ENCODE results near the gene VPS13C. TPM values are rescaled to one million over a fixed set of nuclear protein-coding genes. Genes with fewer than 3 reads are reported as not detected.

The VPS13C gene
- total RNA-seq, 1 donor from 2014 or later = 51.6 TPM

DNA sequence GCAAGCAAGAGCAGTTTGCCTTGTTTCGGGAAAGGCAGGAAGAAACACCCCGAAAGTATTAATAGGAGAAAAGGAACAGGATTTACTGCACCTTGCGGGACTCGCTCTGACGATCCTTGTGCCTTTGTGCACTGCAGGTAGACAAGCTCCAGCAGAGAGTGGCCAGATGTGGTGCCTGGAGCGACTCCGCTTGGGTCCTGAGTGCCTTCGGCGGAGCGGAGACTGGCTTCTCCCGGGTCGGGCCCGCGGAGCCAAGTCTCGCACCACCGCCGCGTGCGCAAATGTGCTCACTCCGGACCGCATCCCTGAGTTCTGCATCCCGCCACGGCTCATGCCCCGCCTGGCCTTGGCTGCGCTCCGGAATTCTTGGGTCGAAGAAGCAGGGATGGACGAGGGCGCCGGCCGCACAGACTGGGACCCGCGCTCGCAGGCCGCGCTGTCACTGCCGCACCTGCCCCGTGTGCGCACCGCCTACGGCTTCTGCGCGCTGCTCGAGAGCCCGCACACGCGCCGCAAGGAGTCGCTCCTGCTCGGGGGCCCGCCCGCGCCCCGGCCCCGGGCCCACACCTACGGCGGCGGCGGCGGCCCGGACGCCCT, 7.3 kb upstream of the VPS13C start:
- Histone ChIP-seq H3K79me2 (ENCODE audit: low read depth) (no peaks in the 10 kb centered on the region), H2AFZ (replicated peaks) (no peak overlapping the region), H3K9me3 (ENCODE audit: low read depth) (no peaks in the 10 kb centered on the region), H3K4me2 (peak overlapping the region; percentile 78), H3K4me3 (peak overlapping the region; percentile 42), H3K27me3 (peaks cover 86% of the 10 kb centered on the region), H3K27ac (no peak overlapping the region), H3K9ac (no peak overlapping the region), H3K36me3 (no peaks in the 10 kb centered on the region), H4K20me1 (ENCODE audit: low read depth) (peaks cover 19% of the 10 kb centered on the region), H3K4me1 (peaks cover 16% of the 10 kb centered on the region), H3F3A (ENCODE audit: low read depth) (peaks cover 24% of the 10 kb centered on the region)
- peak overlapping the region; percentile 85 for H3K4me3 Mint-ChIP-seq
- DNase-seq (ENCODE audit: low spot score) = peak; percentile 62
- no peak overlapping the region for H3K27ac Mint-ChIP-seq
- H3K4me1 Mint-ChIP-seq = peaks cover 15% of the 10 kb centered on the region
- peaks cover 49% of the 10 kb centered on the region for H3K27me3 Mint-ChIP-seq (ENCODE audit: insufficient read depth, low read depth)
- H3K9me3 Mint-ChIP-seq = no peaks in the 10 kb centered on the region
- H3K36me3 Mint-ChIP-seq = no peaks in the 10 kb centered on the region
- TF ChIP-seq, protein P1, sequence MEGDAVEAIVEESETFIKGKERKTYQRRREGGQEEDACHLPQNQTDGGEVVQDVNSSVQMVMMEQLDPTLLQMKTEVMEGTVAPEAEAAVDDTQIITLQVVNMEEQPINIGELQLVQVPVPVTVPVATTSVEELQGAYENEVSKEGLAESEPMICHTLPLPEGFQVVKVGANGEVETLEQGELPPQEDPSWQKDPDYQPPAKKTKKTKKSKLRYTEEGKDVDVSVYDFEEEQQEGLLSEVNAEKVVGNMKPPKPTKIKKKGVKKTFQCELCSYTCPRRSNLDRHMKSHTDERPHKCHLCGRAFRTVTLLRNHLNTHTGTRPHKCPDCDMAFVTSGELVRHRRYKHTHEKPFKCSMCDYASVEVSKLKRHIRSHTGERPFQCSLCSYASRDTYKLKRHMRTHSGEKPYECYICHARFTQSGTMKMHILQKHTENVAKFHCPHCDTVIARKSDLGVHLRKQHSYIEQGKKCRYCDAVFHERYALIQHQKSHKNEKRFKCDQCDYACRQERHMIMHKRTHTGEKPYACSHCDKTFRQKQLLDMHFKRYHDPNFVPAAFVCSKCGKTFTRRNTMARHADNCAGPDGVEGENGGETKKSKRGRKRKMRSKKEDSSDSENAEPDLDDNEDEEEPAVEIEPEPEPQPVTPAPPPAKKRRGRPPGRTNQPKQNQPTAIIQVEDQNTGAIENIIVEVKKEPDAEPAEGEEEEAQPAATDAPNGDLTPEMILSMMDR (IDR thresholded peaks at IDR 0.05) = peak; percentile 18
- TF ChIP-seq EZH2phosphoT487 (IDR thresholded peaks at IDR 0.05) (peak; percentile 81), EZH2 (IDR thresholded peaks at IDR 0.05) (peak; percentile 85)

DNA sequence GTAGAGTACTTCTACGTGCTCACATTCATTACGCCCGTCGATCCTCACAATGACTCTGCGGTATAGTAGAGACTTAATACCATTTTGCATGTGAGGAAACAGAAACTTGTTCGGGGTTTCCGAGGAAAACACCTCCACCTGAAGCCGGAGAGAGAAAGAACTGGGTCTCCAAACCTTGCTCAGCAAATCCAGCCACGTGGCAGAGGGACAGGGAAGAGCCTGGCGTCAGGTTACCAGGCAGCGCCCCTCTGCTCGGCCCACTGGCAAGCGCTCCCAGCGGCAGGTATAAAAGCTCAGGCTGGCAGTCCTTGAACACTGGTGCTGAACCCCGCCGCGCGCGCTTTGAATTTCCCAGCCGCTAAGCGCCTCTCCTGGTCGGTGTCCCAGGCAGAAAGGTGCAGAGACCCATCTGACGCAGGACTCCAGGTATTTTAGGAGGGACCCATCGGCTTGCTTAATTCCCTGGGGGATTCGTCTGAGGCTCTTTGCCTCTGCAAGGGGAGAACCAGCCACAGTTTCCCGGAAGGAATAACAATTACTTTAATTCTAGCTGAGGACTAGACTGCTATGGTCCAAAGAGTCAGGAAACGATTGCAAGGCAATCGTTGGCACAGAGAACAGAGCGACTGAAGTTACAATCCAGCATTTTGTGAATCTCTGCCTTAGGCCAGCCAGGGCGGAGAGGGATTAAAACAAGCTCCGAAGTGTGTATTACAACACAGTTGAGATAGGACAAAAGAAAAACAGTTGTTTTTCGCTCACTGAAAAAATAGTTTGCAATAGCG, 6.6 kb upstream of the VPS13C start, which contains the start of gene C2CD4A:
TSS of gene C2CD4A (plus strand) at position 315 of the 785 bp plus-strand sequence. CDS start 637 bp downstream, outside the sequence.
- Mint-ChIP-seq H3K27ac (no peak within 1 kb of the TSS), H3K9me3 (no peaks in the 10 kb centered on the region), H3K4me3 (peak within 1 kb of the TSS; percentile 85), H3K4me1 (peaks cover 15% of the 10 kb centered on the region), H3K36me3 (no peaks in the 10 kb centered on the region), H3K27me3 (ENCODE audit: insufficient read depth, low read depth) (peaks cover 54% of the 10 kb centered on the region)
- Histone ChIP-seq H3K4me1 (peaks cover 16% of the 10 kb centered on the region), H3K79me2 (ENCODE audit: low read depth) (no peaks in the 10 kb centered on the region), H3F3A (ENCODE audit: low read depth) (peaks cover 24% of the 10 kb centered on the region), H3K27me3 (peaks cover 93% of the 10 kb centered on the region), H3K27ac (no peak within 1 kb of the TSS), H3K9me3 (ENCODE audit: low read depth) (no peaks in the 10 kb centered on the region), H3K4me3 (peak within 1 kb of the TSS; percentile 42), H4K20me1 (ENCODE audit: low read depth) (peaks cover 19% of the 10 kb centered on the region), H3K4me2 (peak within 1 kb of the TSS; percentile 78), H2AFZ (replicated peaks) (no peak within 1 kb of the TSS), H3K9ac (no peak within 1 kb of the TSS), H3K36me3 (no peaks in the 10 kb centered on the region)
- DNase-seq (ENCODE audit: low spot score) = peak; percentile 91
- no peak for TF ChIP-seq EZH2phosphoT487 (IDR thresholded peaks at IDR 0.05)
- peak; percentile 94 for TF ChIP-seq EZH2 (IDR thresholded peaks at IDR 0.05)
- TF ChIP-seq, protein P1 (IDR thresholded peaks at IDR 0.05) = peak; percentile 35

DNA sequence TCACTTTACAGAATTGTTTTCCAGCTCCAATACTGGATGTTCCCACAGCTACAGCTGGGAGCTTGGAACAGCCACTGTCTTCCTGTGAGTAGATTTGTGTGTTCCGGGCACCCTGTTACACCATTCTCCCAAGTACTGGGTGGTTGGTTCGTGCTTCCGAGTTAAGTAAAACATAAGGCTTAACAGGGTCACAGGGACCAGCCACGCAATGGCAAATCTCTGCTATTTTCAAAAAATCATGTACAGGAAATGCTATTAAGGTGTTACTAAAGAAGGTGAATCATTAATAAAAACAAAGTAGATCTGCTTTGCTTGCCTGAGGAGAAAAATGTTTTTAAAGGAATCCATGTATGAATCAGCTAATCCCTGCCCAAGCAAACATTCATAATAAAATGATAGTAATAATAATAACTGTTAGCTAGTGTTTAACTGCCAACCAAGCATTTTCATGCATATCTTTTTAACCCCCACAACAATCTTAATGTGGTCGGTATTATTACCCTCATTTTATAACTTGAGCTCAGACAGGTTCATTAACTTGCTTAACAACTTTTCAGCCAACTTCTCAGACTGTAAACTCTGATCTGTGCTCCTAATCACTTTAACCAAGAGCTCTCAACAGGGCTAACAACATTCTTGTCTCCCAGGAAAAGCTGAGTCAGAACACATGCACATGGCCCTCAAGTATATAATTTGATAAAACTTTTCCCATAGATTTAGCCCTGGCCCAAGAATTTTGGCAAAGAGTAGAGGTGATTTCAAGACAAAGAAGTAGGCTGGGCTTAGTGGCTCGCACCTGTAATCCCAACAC, 3.8 kb upstream of the VPS13C start:
- no peak overlapping the region for H3K4me3 Mint-ChIP-seq
- no peak overlapping the region for H3K4me2 ChIP-seq
- H3K79me2 ChIP-seq (ENCODE audit: low read depth) = peaks cover 5% of the 10 kb centered on the region
- no peaks in the 10 kb centered on the region for H3K9me3 Mint-ChIP-seq
- DNase-seq (ENCODE audit: low spot score) = no peak
- peaks cover 67% of the 10 kb centered on the region for H3K27me3 Mint-ChIP-seq (ENCODE audit: insufficient read depth, low read depth)
- H3K4me1 ChIP-seq = peaks cover 16% of the 10 kb centered on the region
- no peak overlapping the region for H3K4me3 ChIP-seq
- no peak overlapping the region for H3K27ac ChIP-seq
- no peak overlapping the region for H3K9ac ChIP-seq
- no peaks in the 10 kb centered on the region for H3K36me3 Mint-ChIP-seq
- H2AFZ ChIP-seq (replicated peaks) = no peak overlapping the region
- no peaks in the 10 kb centered on the region for H3K9me3 ChIP-seq (ENCODE audit: low read depth)
- H4K20me1 ChIP-seq (ENCODE audit: low read depth) = peaks cover 17% of the 10 kb centered on the region
- TF ChIP-seq EZH2phosphoT487 (IDR thresholded peaks at IDR 0.05) (no peak), EZH2 (IDR thresholded peaks at IDR 0.05) (no peak)
- TF ChIP-seq, protein P1 (IDR thresholded peaks at IDR 0.05) = no peak
- H3K36me3 ChIP-seq = no peaks in the 10 kb centered on the region
- peaks cover 35% of the 10 kb centered on the region for H3F3A ChIP-seq (ENCODE audit: low read depth)
- no peak overlapping the region for H3K27ac Mint-ChIP-seq
- H3K4me1 Mint-ChIP-seq = peaks cover 25% of the 10 kb centered on the region
- peaks cover 86% of the 10 kb centered on the region for H3K27me3 ChIP-seq

Data from neural progenitor cell (in vitro differentiated cells).